Endothelial cell of umbilical vein (primary cell): Measurements from ENCODE around the gene LIPJ. TPM values are rescaled to one million over a fixed set of nuclear protein-coding genes. Genes with fewer than 3 reads are reported as not detected.
A peak's percentile ranks its signal among the peaks of the same experiment; 100 is the strongest.

Experiments used
- Bru-seq: library from RNA; stranded (reverse); fragments of 400-500 nt; gene quantifications from one replicate; lab custom pipeline; 2021; lab: Mats Ljungman, UMichigan
- BruChase-seq, 2 experiments: library from RNA; stranded (reverse); fragments of 400-500 nt; gene quantifications; one replicate each; lab custom pipeline; 2021; lab: Mats Ljungman, UMichigan
- BruUV-seq: library from RNA; stranded (reverse); fragments of 400-500 nt; replicated peaks from 2 replicates; lab custom pipeline; 2021; lab: Mats Ljungman, UMichigan
- CTCF ChIA-PET: fragments of 300-600, 350-600 bp; sonication (Branson Sonifier 250); formaldehyde crosslinking; loops from one replicate; lab custom pipeline; 2021; ENCODE audit warnings: antibody characterized with exemption, inconsistent platforms; lab: Charles Lee
- POLR2A ChIA-PET: fragments of 300-600, 350-600 bp; sonication (Branson Sonifier 250); formaldehyde crosslinking; loops from one replicate; lab custom pipeline; 2021; ENCODE audit warnings: antibody characterized with exemption, inconsistent platforms; lab: Charles Lee
- DNase-seq: peaks from one replicate; pipeline ENCODE4 v3.0.0-alpha.2; 2011; ENCODE audit warnings: low read depth, low spot score
- FAIRE-seq: peaks from 2 replicates; lab custom pipeline; 2011; peaks lifted over from hg19 to GRCh38; lab: Jason Lieb, UNC
- H2AFZ ChIP-seq: 2 replicates; pipeline ENCODE4 v1.6.0; 2012; ENCODE audit warnings: low read depth, low read length, control low read depth, inconsistent platforms
- H3K27ac ChIP-seq: 2 replicates; pipeline ENCODE4 v1.5.1; 2011; ENCODE audit warnings: low read depth, mild to moderate bottlenecking, control low read depth, low read length, moderate library complexity; ENCODE audit not compliant: insufficient read depth
- H3K27me3 ChIP-seq, 2 experiments: 2 replicates each; pipeline versions ENCODE4 v1.6.0 to v1.6.1; 2011; ENCODE audit warnings: low read length in 2 of 2, mixed read lengths in 1 of 2; ENCODE audit not compliant: control insufficient read depth in 2 of 2, insufficient read depth in 2 of 2
- H3K36me3 ChIP-seq, 2 experiments: 2 replicates in 1 of 2; 3 replicates in 1 of 2; pipeline ENCODE4 v1.5.1; 2011; ENCODE audit warnings: low read length in 2 of 2, mild to moderate bottlenecking in 1 of 2, moderate library complexity in 1 of 2; ENCODE audit not compliant: control insufficient read depth in 2 of 2, insufficient read depth in 2 of 2; ENCODE audit errors: extremely low read depth in 1 of 2
- H3K4me1 ChIP-seq: 3 replicates; pipeline ENCODE4 v1.5.1; 2011; ENCODE audit warnings: mild to moderate bottlenecking, low read length; ENCODE audit not compliant: control insufficient read depth, insufficient read depth; ENCODE audit errors: extremely low read depth
- H3K4me2 ChIP-seq: 2 replicates; pipeline ENCODE4 v1.6.1; 2011; ENCODE audit warnings: low read length, control low read depth, mixed read lengths; ENCODE audit not compliant: insufficient read depth
- H3K4me3 ChIP-seq, 3 experiments: fragments of 200-600 bp in 1 of 3; sonication (generic), shearing (Covaris generic) in 1 of 3; replicated peaks in 1 of 3; 2 replicates each; pipeline ENCODE4 v1.5.1; 2011 to 2016; ENCODE audit warnings: control low read depth in 3 of 3, low read length in 3 of 3, mild to moderate bottlenecking in 2 of 3, inconsistent platforms in 1 of 3, low read depth in 1 of 3, moderate library complexity in 1 of 3; ENCODE audit not compliant: insufficient read depth in 1 of 3
- H3K79me2 ChIP-seq: 2 replicates; pipeline ENCODE4 v1.6.0; 2012; ENCODE audit warnings: low read length, inconsistent platforms; ENCODE audit not compliant: control insufficient read depth, insufficient read depth
- H3K9ac ChIP-seq: replicated peaks from 2 replicates; pipeline ENCODE3; 2011; ENCODE audit warnings: low read length, control low read depth; ENCODE audit not compliant: insufficient read depth; ENCODE audit errors: extremely low read depth
- H3K9me1 ChIP-seq: replicated peaks from 3 replicates; pipeline ENCODE4 v1.6.0; 2011; ENCODE audit warnings: mild to moderate bottlenecking, low read length; ENCODE audit not compliant: control insufficient read depth, insufficient read depth; ENCODE audit errors: extremely low read depth
- H3K9me3 ChIP-seq: replicated peaks from 2 replicates; pipeline ENCODE4 v1.5.1; 2012; ENCODE audit warnings: low read length, inconsistent platforms; ENCODE audit not compliant: control insufficient read depth, insufficient read depth
- H4K20me1 ChIP-seq: replicated peaks from 2 replicates; pipeline ENCODE3; 2011; ENCODE audit warnings: mild to moderate bottlenecking, low read length; ENCODE audit not compliant: control insufficient read depth, insufficient read depth; ENCODE audit errors: extremely low read depth
- CTCF ChIP-seq, 2 donors: IDR thresholded peaks; 1 replicate in 1 of 2; 2 replicates in 1 of 2; pipeline ENCODE4 v1.5.1; 2011; ENCODE audit warnings: low read length in 2 of 2, mild to moderate bottlenecking in 2 of 2, moderate library complexity in 2 of 2, control low read depth in 1 of 2, inconsistent platforms in 1 of 2, low read depth in 1 of 2; ENCODE audit not compliant: insufficient read depth in 1 of 2; ENCODE audit errors: extremely low read depth in 1 of 2
- POLR2A ChIP-seq: IDR thresholded peaks from 2 replicates; pipeline ENCODE4 v1.6.1; 2012; ENCODE audit warnings: low read depth, mild to moderate bottlenecking, control low read depth, low read length
- POLR2AphosphoS5 ChIP-seq: IDR thresholded peaks from 2 replicates; pipeline ENCODE4 v1.6.1; 2012; ENCODE audit warnings: low read depth, mild to moderate bottlenecking, control low read depth, low read length, moderate library complexity; ENCODE audit not compliant: insufficient read depth
- dilution Hi-C: fragments of 300-500 bp; cut with MboI; formaldehyde crosslinking; loops from one replicate; pipeline ENCODE4 v1.15.0; 2019; ENCODE audit warnings: low sequenced_read_pairs; ENCODE audit not compliant: extremely low pct_ligation_motif_present
- intact Hi-C: fragments of 100-400 bp; cut with micrococcal nuclease; formaldehyde crosslinking; loops from one replicate; pipeline ENCODE4 v1.10.0; 2022
- long read RNA-seq: library from polyadenylated mRNA; stranded (forward); transcript quantifications from one replicate; pipeline ENCODE4 v2.0.0, GENCODE V29; 2021
- polyA minus RNA-seq, 3 experiments: library from RNA; depleted of rRNA, polyadenylated mRNA; stranded (reverse); fragments of >200 nt; gene quantifications; 1 replicate in 1 of 3; 2 replicates in 2 of 3; pipeline ENCODE4 v1.2.3, GENCODE V29; 2011
- polyA plus RNA-seq, 4 experiments: library from polyadenylated mRNA; depleted of rRNA in 3 of 4; stranded (reverse) in 3 of 4; unstranded in 1 of 4; fragments of >200 nt; gene quantifications; 2 replicates each; pipeline versions ENCODE4 v1.2.1 to v1.2.3, GENCODE V29; 2011 to 2012; ENCODE audit warnings: missing spikeins in 1 of 4
- total RNA-seq: library from RNA; stranded (reverse); gene quantifications from 2 replicates; pipeline ENCODE4 v1.2.3, GENCODE V29; 2021

The LIPJ gene, protein sequence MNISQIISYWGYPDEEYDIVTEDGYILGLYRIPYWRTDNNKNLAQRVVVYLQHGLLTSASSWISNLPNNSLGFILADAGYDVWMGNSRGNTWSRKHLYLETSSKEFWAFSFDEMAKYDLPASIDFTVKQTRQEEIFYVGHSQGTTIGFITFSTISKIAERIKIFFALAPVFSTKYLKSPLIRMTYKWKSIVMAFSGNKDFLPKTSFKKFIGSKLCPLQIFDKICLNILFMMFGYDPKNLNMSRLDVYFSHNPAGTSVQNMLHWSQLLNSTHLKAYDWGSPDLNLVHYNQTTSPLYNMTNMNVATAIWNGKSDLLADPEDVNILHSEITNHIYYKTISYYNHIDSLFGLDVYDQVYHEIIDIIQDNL
- total RNA-seq (0.09 TPM in 1 of 2 replicates, not detected in the other), polyA plus RNA-seq (not detected in 2 replicates), polyA minus RNA-seq (not detected in 2 replicates), Bru-seq, nascent RNA (percentile 13 among the genes with signal in this experiment), BruChase-seq, experiment 1, labeled RNA remaining after a 6-hour chase (not detected), BruChase-seq, experiment 2, labeled RNA remaining after a 2-hour chase (percentile 5 among the genes with signal in this experiment)
- not detected in 2 replicates for polyA plus RNA-seq (2011; cell fraction: cytosol; rRNA removed)
- polyA plus RNA-seq (2011; cell fraction: nucleus; rRNA removed): 0.10 TPM in 1 of 2 replicates, not detected in the other
- 0.09 TPM in 1 of 2 replicates, not detected in the other for polyA plus RNA-seq (2012)
- not detected for polyA minus RNA-seq (2011; cell fraction: cytosol; rRNA and poly(A)+ RNA removed)
- not detected in 2 replicates for polyA minus RNA-seq (2011; cell fraction: nucleus; rRNA and poly(A)+ RNA removed)
- long read RNA-seq: 0 reads

DNA sequence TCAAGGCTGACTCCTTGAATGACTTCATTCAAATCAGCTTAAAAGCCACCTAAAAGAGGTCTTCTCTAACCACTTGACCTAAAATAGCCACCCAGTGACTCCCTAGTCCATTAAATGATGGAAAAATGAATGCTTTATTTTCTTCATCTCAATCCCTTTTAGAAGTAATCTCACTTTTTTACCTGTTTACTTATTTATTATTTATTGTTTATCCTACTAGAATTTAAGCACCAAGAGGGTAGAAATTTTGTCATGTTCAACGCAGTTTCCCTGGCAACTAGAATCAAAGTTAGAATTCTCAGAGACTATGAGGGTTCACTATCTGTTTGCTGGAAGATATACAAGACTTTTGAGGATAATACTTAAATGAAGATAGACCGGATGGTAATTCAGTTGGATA lies at the start of gene LIPJ:
TSS of gene LIPJ (plus strand) at position 301 of the 400 bp plus-strand sequence. CDS start 3,926 bp downstream, outside the sequence.
- intact Hi-C loops: no loop called here
- Histone ChIP-seq H3K36me3 (no peaks in the 10 kb centered on the region), H3K79me2 (no peaks in the 10 kb centered on the region), H2AFZ (no peak within 1 kb of the TSS), H3K4me1 (peaks cover 4% of the 10 kb centered on the region), H3K27me3 (no peaks in the 10 kb centered on the region), H3K9ac (no peak within 1 kb of the TSS), H3K9me3 (no peaks in the 10 kb centered on the region), H3K9me1 (no peaks in the 10 kb centered on the region), H3K4me2 (no peak within 1 kb of the TSS), H3K27ac (no peak within 1 kb of the TSS), H3K4me3 (no peak within 1 kb of the TSS), H4K20me1 (no peaks in the 10 kb centered on the region)
- ChIA-PET POLR2A (no interaction called here), CTCF (interaction anchor here (3.6 kb wide), 1 partner anchor 21 kb away, joined by 14 read pairs; no protein-coding TSS in a partner anchor)
- no TSS peak for BruUV-seq
- TF ChIP-seq CTCF (IDR thresholded peaks at IDR 0.05; ENCODE audit: extremely low read depth in 1 of 2, insufficient read depth in 1 of 2, low read depth in 1 of 2, low read length in 2 of 2) (no peak), POLR2A (no peak), POLR2AphosphoS5 (no peak)
- no peak for DNase-seq
- FAIRE-seq: no peak
- dilution Hi-C loops: no loop called here
